UCSD-AML1 (cell line): Measurements from ENCODE around the gene ARFGAP2.

Experiments
- DNase-seq: peaks from one replicate; lab custom pipeline; 2025; ENCODE audit not compliant: unreplicated experiment; lab: John Stamatoyannopoulos, UW

ARFGAP2 gene

GRCh38 chr11:47171856-47172255 lies 4.8 kb downstream of the ARFGAP2 start:
- no peak for DNase-seq

- no peak for DNase-seq
Observed at GRCh38 chr11:47171061-47171838, 5.4 kb downstream of the ARFGAP2 start.

- DNase-seq = no peak
Observed at GRCh38 chr11:47166368-47166767, 10.3 kb downstream of the ARFGAP2 start.

- no peak for DNase-seq
Observed at GRCh38 chr11:47165253-47165840, 11.3 kb downstream of the ARFGAP2 start.

- DNase-seq = no peak
Observed at GRCh38 chr11:47164321-47164720, 12.4 kb downstream of the ARFGAP2 start.

- no peak for DNase-seq
Observed at GRCh38 chr11:47163898-47164297, 12.8 kb downstream of the ARFGAP2 start.

- no peak for DNase-seq
Observed at GRCh38 chr11:47163193-47163592, 13.5 kb downstream of the ARFGAP2 start.

- no peak for DNase-seq
Observed at GRCh38 chr11:47162426-47162825, 14.3 kb downstream of the ARFGAP2 start.

GRCh38 chr11:47161890-47162289 lies 14.8 kb downstream of the ARFGAP2 start:
- DNase-seq = no peak

- DNase-seq = peak; percentile 63
Observed at GRCh38 chr11:47161134-47161854, 15.4 kb downstream of the ARFGAP2 start.

- DNase-seq = no peak
Observed at GRCh38 chr11:47160753-47161133, 15.9 kb downstream of the ARFGAP2 start.

- DNase-seq = no peak
Observed at GRCh38 chr11:47158242-47158641, 18.4 kb downstream of the ARFGAP2 start.

GRCh38 chr11:47157805-47158204 lies 18.9 kb downstream of the ARFGAP2 start:
- DNase-seq = no peak

GRCh38 chr11:47156951-47157350 lies 19.7 kb downstream of the ARFGAP2 start:
- DNase-seq = no peak

- no peak for DNase-seq
Observed at GRCh38 chr11:47156333-47156732, 20.3 kb downstream of the ARFGAP2 start.

- no peak for DNase-seq
Observed at GRCh38 chr11:47155879-47156278, 20.8 kb downstream of the ARFGAP2 start.

- peak; percentile 34 for DNase-seq
Observed at GRCh38 chr11:47154616-47155570, 21.8 kb downstream of the ARFGAP2 start.

GRCh38 chr11:47152953-47153950 lies 23.4 kb downstream of the ARFGAP2 start:
- peak; percentile 78 for DNase-seq

GRCh38 chr11:47152126-47152952 lies 24.3 kb downstream of the ARFGAP2 start:
- no peak for DNase-seq
